Progenitor cell of endocrine pancreas (in vitro differentiated cells): Measurements from ENCODE around the gene GPX4. TPM values are rescaled to one million over a fixed set of nuclear protein-coding genes. Genes with fewer than 3 reads are reported as not detected.
"Not testable (repeated sequence)": the region's sequence is repeated elsewhere in the genome, so short reads cannot be mapped to it uniquely, and the experiment has no call there.

Experiments used
- DNase-seq: peaks from one replicate; pipeline ENCODE4 v3.0.0; 2021; ENCODE audit warnings: low spot score; ENCODE audit not compliant: unreplicated experiment
- H3K27ac Mint-ChIP-seq: 2 replicates; pipeline ENCODE4 v1.8.0; 2021; ENCODE audit warnings: mild to moderate bottlenecking, moderate library complexity, mixed read lengths
- H3K27me3 Mint-ChIP-seq: 2 replicates; pipeline ENCODE4 v1.8.0; 2021; ENCODE audit warnings: mixed read lengths
- H3K36me3 Mint-ChIP-seq: 2 replicates; pipeline ENCODE4 v1.8.0; 2022; ENCODE audit warnings: mixed read lengths; ENCODE audit not compliant: insufficient read depth
- H3K4me1 Mint-ChIP-seq: 2 replicates; pipeline ENCODE4 v1.8.0; 2021; ENCODE audit warnings: low read depth, mixed read lengths
- H3K4me3 Mint-ChIP-seq: 2 replicates; pipeline ENCODE4 v1.8.0; 2021; ENCODE audit warnings: low read depth, mild to moderate bottlenecking, moderate library complexity, mixed read lengths
- H3K9me3 Mint-ChIP-seq: 2 replicates; pipeline ENCODE4 v1.8.0; 2021; ENCODE audit warnings: low read depth, mixed read lengths
- CTCF ChIP-seq: fragments of 200-600 bp; sonication (generic); IDR thresholded peaks from one replicate; pipeline ENCODE4 v1.5.0; 2021; ENCODE audit warnings: antibody characterized with exemption, mild to moderate bottlenecking; ENCODE audit not compliant: unreplicated experiment
- total RNA-seq: library from RNA; stranded (reverse); gene quantifications from 2 replicates; pipeline ENCODE4 v1.2.1, GENCODE V29; 2021

GPX4 gene
- total RNA-seq, 1 donor from 2014 or later = 231 TPM

GRCh38 chr19:1128106-1128505, 24.3 kb downstream of the GPX4 start:
- Mint-ChIP-seq H3K4me3 (no peak overlapping the region), H3K4me1 (no peaks in the 10 kb centered on the region), H3K36me3 (no peaks in the 10 kb centered on the region), H3K9me3 (no peaks in the 10 kb centered on the region), H3K27me3 (no peaks in the 10 kb centered on the region), H3K27ac (no peak overlapping the region)
- no peak for DNase-seq
- TF ChIP-seq CTCF = no peak

GRCh38 chr19:1129084-1129483, 25.3 kb downstream of the GPX4 start:
- not testable (repeated sequence) for H3K27me3 Mint-ChIP-seq, H3K9me3 Mint-ChIP-seq, H3K27ac Mint-ChIP-seq, H3K4me3 Mint-ChIP-seq, H3K36me3 Mint-ChIP-seq, H3K4me1 Mint-ChIP-seq, DNase-seq

DNA sequence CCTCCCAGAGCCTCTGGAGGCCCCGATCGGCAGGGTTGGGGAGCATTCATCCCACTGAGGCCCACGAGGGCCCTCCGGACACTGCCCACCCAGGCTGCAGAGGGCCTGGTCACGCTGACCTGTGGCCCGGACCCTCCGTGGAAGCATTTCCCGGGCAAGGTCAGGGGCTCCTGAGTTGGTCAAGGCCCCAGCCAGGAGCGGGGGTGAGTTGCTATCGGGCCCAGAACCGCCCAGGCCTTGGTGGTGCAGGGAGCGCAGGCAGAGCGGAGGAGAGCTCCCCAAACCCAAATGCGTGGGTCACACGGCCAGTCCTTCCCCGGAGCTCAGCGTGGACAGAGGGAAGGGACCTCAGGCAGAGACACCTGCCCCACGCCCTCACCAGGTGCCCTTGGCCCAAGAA, 25.7 kb downstream of the GPX4 start:
- no peak for DNase-seq
- no peak for TF ChIP-seq CTCF
- H3K36me3 Mint-ChIP-seq = no peaks in the 10 kb centered on the region
- H3K27me3 Mint-ChIP-seq = no peaks in the 10 kb centered on the region
- no peak overlapping the region for H3K4me3 Mint-ChIP-seq
- no peaks in the 10 kb centered on the region for H3K4me1 Mint-ChIP-seq
- no peak overlapping the region for H3K27ac Mint-ChIP-seq
- H3K9me3 Mint-ChIP-seq = no peaks in the 10 kb centered on the region

DNA sequence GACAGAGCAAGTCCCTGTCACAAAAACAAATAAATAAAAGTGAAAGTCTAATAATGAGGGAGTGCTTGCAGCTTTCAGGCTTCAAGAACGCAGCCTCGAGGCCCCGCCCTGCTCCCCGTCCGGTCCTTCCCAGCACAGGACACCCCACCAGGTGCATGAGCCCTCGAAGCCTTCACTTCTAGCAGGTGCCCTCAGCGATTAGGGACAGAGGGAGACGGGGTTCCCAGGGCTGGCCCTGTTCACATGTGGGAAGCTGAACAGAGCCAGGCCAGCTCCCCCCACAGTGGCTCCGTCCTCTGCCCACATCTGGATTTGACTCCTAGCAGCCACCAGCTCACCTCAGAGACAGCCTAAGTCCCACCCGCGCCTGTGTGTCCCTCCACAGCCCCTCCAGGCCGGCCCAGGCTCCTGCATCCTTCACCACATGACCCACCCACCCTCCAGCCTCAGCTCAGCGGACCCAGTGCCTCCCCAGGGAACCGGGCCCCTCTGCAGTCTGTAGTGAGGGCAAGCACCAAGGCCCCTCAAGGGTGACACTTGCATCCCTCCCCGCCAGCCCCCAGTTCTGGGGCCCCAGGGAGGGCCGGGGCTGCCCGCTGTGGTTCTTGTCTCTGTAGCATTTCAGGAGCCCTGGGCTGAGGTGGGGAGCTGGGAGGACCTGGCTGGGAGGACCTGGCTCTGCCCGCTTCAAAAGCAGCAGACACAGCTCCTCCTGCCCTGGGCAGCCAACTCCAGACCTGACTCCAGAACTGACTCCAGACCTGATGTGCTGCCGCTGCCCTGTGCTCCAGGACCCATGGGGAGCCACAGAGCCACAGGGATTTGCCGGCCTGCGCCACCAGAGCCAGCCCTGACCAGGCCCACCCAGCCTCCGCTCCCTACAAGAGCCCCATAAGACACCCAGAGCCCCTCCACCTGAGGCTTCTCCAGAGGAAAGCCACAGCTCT, 27.2 kb downstream of the GPX4 start:
- no peak for DNase-seq
- no peak overlapping the region for H3K4me3 Mint-ChIP-seq
- no peak for TF ChIP-seq CTCF
- H3K9me3 Mint-ChIP-seq = no peaks in the 10 kb centered on the region
- no peaks in the 10 kb centered on the region for H3K4me1 Mint-ChIP-seq
- no peaks in the 10 kb centered on the region for H3K36me3 Mint-ChIP-seq
- no peaks in the 10 kb centered on the region for H3K27me3 Mint-ChIP-seq
- no peak overlapping the region for H3K27ac Mint-ChIP-seq

GRCh38 chr19:1131718-1132551, 28.1 kb downstream of the GPX4 start:
- Mint-ChIP-seq H3K36me3 (no peaks in the 10 kb centered on the region), H3K27ac (no peak overlapping the region), H3K4me3 (no peak overlapping the region), H3K9me3 (no peaks in the 10 kb centered on the region), H3K27me3 (no peaks in the 10 kb centered on the region), H3K4me1 (no peaks in the 10 kb centered on the region)
- TF ChIP-seq CTCF = no peak
- DNase-seq = no peak
